ENCODE data around the gene E2F3. TPM values are rescaled to one million over a fixed set of nuclear protein-coding genes. Genes with fewer than 3 reads are reported as not detected.
A peak's percentile ranks its signal among the peaks of the same experiment; 100 is the strongest.

The E2F3 gene
- total RNA-seq, 1 experiment from 2014 or later: 30.2 TPM

DNA sequence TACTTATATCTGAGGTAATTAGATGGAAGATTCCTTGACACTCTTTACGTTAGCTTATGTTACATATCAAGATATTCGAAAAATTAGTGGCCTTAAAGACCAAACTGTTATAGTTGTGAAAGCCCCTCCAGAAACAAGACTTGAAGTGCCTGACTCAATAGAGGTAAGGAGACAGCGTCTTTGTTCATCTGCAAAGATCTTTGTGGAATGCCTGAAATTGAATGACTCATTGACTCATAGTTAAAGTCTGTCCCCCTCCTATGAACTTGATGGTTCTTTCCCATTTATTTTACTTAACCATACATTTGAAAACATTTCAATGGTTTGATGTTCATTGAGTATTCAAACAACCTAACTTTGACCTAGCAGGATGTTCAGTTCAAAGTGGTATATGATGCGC, 85.0 kb downstream of the E2F3 start (continued):
- TF ChIP-seq ESRRA (CRISPR knock-in tag; IDR thresholded peaks at IDR 0.05; ENCODE audit: borderline replicate concordance) (no peak), GABPB1 (CRISPR knock-in tag; IDR thresholded peaks at IDR 0.05) (no peak)
- TF ChIP-seq, protein P1, sequence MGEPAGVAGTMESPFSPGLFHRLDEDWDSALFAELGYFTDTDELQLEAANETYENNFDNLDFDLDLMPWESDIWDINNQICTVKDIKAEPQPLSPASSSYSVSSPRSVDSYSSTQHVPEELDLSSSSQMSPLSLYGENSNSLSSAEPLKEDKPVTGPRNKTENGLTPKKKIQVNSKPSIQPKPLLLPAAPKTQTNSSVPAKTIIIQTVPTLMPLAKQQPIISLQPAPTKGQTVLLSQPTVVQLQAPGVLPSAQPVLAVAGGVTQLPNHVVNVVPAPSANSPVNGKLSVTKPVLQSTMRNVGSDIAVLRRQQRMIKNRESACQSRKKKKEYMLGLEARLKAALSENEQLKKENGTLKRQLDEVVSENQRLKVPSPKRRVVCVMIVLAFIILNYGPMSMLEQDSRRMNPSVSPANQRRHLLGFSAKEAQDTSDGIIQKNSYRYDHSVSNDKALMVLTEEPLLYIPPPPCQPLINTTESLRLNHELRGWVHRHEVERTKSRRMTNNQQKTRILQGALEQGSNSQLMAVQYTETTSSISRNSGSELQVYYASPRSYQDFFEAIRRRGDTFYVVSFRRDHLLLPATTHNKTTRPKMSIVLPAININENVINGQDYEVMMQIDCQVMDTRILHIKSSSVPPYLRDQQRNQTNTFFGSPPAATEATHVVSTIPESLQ (CRISPR knock-in tag; IDR thresholded peaks at IDR 0.05): no peak

DNA sequence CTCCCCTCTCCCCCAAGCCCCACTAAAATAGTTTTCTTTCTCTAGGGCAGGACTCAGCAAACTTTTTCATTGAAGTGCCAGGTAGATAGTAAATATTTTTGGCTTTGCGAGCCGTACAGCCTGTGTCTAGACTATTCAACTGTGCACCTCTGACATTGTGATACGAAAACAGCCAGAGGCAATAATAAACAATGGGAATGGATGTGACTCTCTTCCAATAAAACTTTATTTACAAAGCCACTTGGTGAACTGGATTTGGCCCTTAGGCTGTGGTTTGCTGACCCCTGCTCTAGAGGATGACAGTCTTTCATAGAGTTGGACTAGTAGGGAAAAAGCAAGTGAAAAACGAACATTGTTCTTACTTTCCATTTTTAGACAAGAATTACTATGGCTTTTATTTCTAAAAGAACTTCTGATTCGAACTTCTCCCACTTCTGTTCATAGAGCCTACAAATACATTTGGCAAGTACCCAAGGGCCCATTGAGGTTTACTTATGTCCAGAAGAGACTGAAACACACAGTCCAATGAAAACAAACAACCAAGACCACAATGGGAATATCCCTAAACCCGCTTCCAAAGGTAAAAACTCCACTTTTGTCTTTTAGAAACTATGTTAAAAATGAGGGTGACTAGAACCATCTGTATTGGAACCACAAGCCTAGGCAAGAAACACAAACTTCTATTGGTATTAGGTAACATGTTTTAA, 86.1 kb downstream of the E2F3 start:
- ATAC-seq (no peak), DNase-seq (ENCODE audit: low spot score) (no peak)
- Mint-ChIP-seq H3K9me3 (no peaks in the 10 kb centered on the region), H3K27ac (no peak overlapping the region), H3K4me1 (peaks cover 22% of the 10 kb centered on the region), H3K27me3 (ENCODE audit: low read depth) (no peaks in the 10 kb centered on the region), H3K4me3 (no peak overlapping the region), H3K36me3 (peaks cover 88% of the 10 kb centered on the region)
- CTCF ChIA-PET: no interaction called here
- TF ChIP-seq ZNF317 (CRISPR knock-in tag; IDR thresholded peaks at IDR 0.05; ENCODE audit: borderline replicate concordance, low read depth) (no peak), IRF2 (CRISPR knock-in tag; IDR thresholded peaks at IDR 0.05; ENCODE audit: borderline replicate concordance, low read depth) (no peak), TEAD1 (CRISPR knock-in tag; IDR thresholded peaks at IDR 0.05) (no peak), ESRRA (CRISPR knock-in tag; IDR thresholded peaks at IDR 0.05; ENCODE audit: borderline replicate concordance) (no peak), RORB (CRISPR knock-in tag; IDR thresholded peaks at IDR 0.05) (no peak), FOXK1 (CRISPR knock-in tag; IDR thresholded peaks at IDR 0.05) (no peak), ZNF138 (CRISPR knock-in tag; conservative IDR thresholded peaks at IDR 0.05) (no peak)
- TF ChIP-seq, protein P2, sequence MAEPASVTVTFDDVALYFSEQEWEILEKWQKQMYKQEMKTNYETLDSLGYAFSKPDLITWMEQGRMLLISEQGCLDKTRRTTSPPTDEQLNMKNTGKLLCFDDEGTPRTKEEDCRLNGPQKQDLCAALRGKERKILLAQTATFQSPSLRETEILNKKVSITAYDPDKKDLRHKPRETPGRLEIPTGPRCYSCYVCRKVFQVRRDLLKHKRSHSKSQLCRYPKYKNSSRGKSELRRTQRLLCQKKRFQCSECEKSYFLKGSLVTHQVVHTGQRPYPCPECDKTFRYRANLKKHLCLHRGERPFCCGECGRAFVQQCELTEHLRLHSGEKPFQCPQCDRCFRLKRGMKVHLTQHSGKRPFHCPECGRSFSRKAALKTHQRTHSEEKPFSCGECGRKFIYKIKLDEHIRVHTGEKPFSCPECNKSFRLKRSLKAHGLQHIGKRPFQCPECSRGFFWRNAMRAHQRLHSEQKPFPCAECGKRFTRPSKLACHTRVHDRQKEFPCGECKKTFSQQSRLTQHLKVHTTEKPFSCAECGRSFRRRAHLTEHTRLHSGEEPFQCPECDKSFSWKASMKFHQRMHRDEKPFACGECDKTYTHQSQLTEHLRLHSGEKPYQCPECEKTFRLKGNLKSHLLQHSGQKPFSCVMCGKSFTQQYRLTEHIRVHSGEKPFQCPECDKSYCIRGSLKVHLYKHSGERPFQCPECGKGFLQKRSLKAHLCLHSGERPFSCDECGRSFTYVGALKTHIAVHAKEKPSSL (CRISPR knock-in tag; conservative IDR thresholded peaks at IDR 0.05): no peak
- TF ChIP-seq, protein P3, sequence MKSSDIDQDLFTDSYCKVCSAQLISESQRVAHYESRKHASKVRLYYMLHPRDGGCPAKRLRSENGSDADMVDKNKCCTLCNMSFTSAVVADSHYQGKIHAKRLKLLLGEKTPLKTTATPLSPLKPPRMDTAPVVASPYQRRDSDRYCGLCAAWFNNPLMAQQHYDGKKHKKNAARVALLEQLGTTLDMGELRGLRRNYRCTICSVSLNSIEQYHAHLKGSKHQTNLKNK (CRISPR knock-in tag; IDR thresholded peaks at IDR 0.05): no peak
- POLR2A ChIA-PET: no interaction called here

DNA sequence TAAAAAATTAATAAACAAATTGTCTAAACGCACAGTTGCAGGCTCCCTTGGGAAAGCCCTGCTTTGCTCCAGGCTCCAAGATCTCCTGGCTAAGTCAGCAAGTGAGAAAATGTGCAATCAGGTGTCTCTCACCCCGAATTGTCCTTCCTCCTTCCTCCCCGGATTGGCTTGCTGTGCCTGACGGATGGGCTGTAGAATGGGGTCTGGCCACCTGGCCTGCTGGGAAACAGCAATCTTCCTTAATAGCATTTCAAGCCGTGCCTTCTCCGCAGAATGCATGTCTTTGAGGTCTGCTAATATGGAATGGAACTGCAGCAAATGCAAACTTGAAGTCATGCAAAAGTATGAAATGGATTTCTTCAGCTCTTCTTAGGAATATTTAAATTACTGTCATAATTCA, 88.9 kb downstream of the E2F3 start:
- CTCF ChIA-PET: no interaction called here
- no peak overlapping the region for H3K27ac Mint-ChIP-seq
- TF ChIP-seq TCF7 (CRISPR knock-in tag; IDR thresholded peaks at IDR 0.05; ENCODE audit: low read depth) (no peak), HMGA2 (CRISPR knock-in tag; IDR thresholded peaks at IDR 0.05) (no peak), CREB1 (CRISPR knock-in tag; IDR thresholded peaks at IDR 0.05) (no peak), PRRX2 (CRISPR knock-in tag; IDR thresholded peaks at IDR 0.05) (no peak), ZNF121 (CRISPR knock-in tag; IDR thresholded peaks at IDR 0.05) (peak; percentile 88), ZNF416 (CRISPR knock-in tag; IDR thresholded peaks at IDR 0.05) (no peak)
- H3K4me3 Mint-ChIP-seq: no peak overlapping the region
- POLR2A ChIA-PET: no interaction called here
- no peaks in the 10 kb centered on the region for H3K9me3 Mint-ChIP-seq
- H3K36me3 Mint-ChIP-seq: peaks cover 61% of the 10 kb centered on the region
- ATAC-seq: no peak
- no peak for DNase-seq (ENCODE audit: low spot score)
- H3K4me1 Mint-ChIP-seq: peaks cover 13% of the 10 kb centered on the region
- H3K27me3 Mint-ChIP-seq (ENCODE audit: low read depth): no peaks in the 10 kb centered on the region

DNA sequence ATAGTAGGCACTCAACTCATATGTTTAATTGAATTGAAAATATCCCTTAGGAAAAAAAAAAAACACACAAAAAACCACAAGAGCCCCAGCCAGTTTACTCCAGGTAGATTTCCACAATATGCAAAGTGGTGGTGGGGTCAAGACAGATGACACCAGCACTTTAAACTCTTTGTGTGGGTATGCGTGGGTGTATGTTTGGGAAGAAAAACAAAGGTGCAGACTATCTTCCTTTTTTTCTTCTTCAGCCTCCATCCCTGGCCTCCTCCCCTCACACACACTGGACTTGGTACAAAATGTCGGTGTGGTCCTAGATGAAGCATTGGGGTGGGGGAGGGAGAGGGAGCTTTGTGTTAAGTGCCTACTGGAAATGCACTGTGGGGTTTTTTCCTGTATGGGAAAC, 90.4 kb downstream of the E2F3 start:
- DNase-seq (ENCODE audit: low spot score) (no peak), ATAC-seq (no peak)
- Mint-ChIP-seq H3K27ac (no peak overlapping the region), H3K9me3 (no peaks in the 10 kb centered on the region), H3K4me3 (no peak overlapping the region), H3K36me3 (peaks cover 46% of the 10 kb centered on the region), H3K4me1 (peaks cover 13% of the 10 kb centered on the region), H3K27me3 (ENCODE audit: low read depth) (no peaks in the 10 kb centered on the region)
- ChIA-PET CTCF (no interaction called here), POLR2A (no interaction called here)
- no peak for TF ChIP-seq ZNF263 (CRISPR knock-in tag; IDR thresholded peaks at IDR 0.05; ENCODE audit: low read depth)
- TF ChIP-seq NFYB (CRISPR knock-in tag; conservative IDR thresholded peaks at IDR 0.05; ENCODE audit: low read depth): no peak
- TF ChIP-seq, protein P4, sequence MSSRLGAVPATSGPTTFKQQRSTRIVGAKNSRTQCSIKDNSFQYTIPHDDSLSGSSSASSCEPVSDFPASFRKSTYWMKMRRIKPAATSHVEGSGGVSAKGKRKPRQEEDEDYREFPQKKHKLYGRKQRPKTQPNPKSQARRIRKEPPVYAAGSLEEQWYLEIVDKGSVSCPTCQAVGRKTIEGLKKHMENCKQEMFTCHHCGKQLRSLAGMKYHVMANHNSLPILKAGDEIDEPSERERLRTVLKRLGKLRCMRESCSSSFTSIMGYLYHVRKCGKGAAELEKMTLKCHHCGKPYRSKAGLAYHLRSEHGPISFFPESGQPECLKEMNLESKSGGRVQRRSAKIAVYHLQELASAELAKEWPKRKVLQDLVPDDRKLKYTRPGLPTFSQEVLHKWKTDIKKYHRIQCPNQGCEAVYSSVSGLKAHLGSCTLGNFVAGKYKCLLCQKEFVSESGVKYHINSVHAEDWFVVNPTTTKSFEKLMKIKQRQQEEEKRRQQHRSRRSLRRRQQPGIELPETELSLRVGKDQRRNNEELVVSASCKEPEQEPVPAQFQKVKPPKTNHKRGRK (CRISPR knock-in tag; IDR thresholded peaks at IDR 0.05; ENCODE audit: borderline replicate concordance): no peak
- TF ChIP-seq, protein P5, sequence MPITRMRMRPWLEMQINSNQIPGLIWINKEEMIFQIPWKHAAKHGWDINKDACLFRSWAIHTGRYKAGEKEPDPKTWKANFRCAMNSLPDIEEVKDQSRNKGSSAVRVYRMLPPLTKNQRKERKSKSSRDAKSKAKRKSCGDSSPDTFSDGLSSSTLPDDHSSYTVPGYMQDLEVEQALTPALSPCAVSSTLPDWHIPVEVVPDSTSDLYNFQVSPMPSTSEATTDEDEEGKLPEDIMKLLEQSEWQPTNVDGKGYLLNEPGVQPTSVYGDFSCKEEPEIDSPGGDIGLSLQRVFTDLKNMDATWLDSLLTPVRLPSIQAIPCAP (CRISPR knock-in tag; IDR thresholded peaks at IDR 0.05): no peak
- TF ChIP-seq JAZF1 (CRISPR knock-in tag; IDR thresholded peaks at IDR 0.05): no peak
- TF ChIP-seq, protein P6, sequence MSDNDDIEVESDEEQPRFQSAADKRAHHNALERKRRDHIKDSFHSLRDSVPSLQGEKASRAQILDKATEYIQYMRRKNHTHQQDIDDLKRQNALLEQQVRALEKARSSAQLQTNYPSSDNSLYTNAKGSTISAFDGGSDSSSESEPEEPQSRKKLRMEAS (CRISPR knock-in tag; IDR thresholded peaks at IDR 0.05): no peak
- TF ChIP-seq SMAD3 (CRISPR knock-in tag; IDR thresholded peaks at IDR 0.05; ENCODE audit: borderline replicate concordance): no peak
- TF ChIP-seq ZNF671 (CRISPR knock-in tag; IDR thresholded peaks at IDR 0.05): no peak
- no peak for TF ChIP-seq ZNF138 (CRISPR knock-in tag; conservative IDR thresholded peaks at IDR 0.05)
- TF ChIP-seq ATF1 (CRISPR knock-in tag; IDR thresholded peaks at IDR 0.05): no peak

Measured in WTC11 (cell line).